ENCODE measurements around the gene IFRD2.

Gene IFRD2

DNA sequence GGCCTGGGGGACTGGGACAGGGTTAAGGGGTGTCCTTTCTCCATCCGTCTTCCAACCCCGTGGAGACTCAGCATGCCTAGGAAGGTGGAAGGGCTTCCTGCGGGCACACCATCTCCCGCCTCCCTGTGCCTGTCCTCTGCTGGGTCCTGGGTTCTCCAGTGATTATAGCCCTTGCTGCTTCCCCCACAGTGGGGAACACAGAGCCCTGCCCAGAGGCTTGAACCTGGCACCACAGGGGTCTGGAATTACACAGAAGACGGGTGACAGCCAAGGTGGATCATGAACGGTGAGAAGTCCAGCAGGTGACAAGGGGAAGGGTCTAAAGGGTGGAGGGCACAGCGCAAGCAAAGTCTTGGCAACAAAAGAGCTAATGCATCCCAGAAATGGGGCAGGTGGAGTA, 29.5 kb downstream of the IFRD2 start:
- TF ChIP-seq, protein P1, sequence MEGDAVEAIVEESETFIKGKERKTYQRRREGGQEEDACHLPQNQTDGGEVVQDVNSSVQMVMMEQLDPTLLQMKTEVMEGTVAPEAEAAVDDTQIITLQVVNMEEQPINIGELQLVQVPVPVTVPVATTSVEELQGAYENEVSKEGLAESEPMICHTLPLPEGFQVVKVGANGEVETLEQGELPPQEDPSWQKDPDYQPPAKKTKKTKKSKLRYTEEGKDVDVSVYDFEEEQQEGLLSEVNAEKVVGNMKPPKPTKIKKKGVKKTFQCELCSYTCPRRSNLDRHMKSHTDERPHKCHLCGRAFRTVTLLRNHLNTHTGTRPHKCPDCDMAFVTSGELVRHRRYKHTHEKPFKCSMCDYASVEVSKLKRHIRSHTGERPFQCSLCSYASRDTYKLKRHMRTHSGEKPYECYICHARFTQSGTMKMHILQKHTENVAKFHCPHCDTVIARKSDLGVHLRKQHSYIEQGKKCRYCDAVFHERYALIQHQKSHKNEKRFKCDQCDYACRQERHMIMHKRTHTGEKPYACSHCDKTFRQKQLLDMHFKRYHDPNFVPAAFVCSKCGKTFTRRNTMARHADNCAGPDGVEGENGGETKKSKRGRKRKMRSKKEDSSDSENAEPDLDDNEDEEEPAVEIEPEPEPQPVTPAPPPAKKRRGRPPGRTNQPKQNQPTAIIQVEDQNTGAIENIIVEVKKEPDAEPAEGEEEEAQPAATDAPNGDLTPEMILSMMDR (IDR thresholded peaks at IDR 0.05): no peak
- no peak for TF ChIP-seq ZFX (IDR thresholded peaks at IDR 0.05; ENCODE audit: borderline replicate concordance)
- peak overlapping the region; percentile 27 for H3K27ac ChIP-seq

DNA sequence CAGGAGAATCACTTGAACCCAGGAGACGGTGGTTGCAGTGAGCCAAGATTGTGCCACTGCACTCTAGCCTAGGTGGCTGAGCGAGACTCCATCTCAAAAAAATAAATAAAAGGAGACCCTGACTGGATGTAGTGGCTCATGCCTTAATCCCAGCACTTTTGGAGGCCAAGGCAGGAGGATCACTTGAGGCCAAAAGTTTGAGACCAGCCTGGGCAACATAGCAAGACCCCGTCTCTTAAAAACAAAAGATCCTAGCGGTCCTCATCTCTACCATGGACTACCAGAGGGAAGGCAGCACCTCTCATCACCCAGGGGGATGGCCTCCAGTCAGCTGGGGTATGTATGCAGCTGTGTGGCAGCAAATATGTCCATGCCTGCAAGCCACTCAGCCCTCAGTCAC, 30.0 kb downstream of the IFRD2 start:
- peak overlapping the region; percentile 27; the same call in 1 of the 2 replicates for H3K27ac ChIP-seq

DNA sequence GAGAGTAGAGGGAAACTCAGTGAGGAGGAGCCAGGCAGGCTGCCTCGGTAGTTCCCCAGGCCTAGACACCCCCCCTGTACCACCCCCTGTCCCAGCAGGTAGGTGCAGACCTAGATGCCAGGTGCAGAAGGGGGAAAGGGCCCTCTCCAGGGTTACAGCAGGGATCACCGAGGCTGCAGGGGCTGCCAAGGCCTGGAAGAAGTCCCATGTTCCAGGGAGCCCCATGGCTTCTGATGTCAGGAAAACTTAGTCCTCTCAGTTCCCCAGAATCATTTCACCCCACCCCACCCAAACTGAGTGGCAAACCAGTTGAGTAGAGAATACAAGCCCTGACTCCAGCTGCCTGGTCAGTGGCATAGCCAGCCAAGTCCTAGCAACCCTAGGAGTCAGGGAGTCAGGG, 30.7 kb downstream of the IFRD2 start:
- TF ChIP-seq, protein P1 (IDR thresholded peaks at IDR 0.05): no peak
- no peak for TF ChIP-seq ZFX (IDR thresholded peaks at IDR 0.05; ENCODE audit: borderline replicate concordance)
- peak overlapping the region; percentile 84 for H3K27ac ChIP-seq

DNA sequence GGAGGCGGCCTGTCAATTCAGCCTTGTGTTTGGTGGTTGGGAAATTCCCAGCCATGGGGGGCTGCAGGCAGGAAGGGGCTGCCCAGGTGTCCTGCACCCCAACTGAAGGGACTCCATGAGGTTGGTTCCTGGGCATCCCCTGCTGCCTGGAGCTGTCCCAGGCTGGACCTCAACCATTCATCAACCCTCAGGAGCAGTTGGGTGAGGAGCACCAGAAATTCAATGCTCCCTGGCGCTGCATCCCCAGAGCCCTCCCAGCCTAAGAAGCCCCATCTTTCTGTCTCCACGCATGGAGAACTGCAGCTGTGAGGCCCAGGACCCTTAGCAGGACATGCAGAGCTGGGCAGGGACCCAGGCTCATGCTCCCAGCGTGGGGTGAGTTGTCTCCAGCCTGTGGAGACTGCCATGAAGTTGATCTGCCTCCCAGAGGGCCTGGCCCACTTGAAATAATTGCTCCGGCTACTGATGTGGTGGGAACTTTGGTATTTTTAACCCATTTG, 31.2 kb downstream of the IFRD2 start:
- peak overlapping the region; percentile 84 for H3K27ac ChIP-seq
- TF ChIP-seq, protein P1 (IDR thresholded peaks at IDR 0.05): no peak
- no peak for TF ChIP-seq ZFX (IDR thresholded peaks at IDR 0.05; ENCODE audit: borderline replicate concordance)

DNA sequence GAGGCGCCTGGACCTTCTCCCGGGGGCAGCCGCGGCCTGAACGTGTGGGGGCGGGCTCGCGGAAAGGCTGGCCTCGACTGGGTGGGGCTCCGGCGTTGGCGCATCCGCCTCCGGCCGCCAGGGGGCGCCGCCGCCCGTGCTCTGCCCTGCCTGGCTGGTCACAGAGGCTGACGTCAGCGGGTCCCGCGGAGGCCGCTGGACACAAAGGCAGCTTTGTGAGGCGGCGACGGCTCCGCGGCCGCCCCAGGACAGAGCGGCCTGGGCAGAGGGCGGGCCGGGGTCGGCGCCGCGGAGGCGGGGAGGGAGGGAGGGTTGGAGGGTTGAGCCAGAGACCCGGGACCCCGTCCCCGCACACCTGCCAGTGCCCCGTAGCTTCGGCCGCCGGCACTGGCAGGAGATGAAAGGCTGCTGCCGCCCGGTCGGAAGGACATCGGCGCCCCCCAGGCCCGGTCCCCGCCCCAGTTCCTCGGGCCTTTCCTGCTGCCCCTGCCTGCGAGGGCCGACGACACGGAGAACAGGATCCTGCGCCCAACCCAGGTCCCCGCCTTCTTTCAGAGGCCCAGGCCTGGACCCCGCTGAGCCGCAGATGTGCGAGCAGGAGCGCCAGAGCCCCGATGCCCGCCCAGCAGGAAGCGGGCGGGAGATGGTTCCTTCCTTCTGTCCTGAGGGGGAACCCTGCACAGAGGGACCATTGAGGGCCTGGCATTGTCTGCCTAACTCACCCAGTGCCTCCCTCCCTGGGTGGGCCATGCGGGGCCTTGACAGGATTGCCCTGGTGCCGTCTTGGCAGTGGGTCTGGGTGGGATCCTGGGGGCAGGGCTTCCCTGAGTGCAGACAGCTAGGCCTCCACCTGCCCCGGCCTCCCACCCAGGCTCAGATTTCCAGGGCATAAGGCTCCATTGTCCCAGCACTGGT, 31.9 kb downstream of the IFRD2 start:
- no peak for TF ChIP-seq ZFX (IDR thresholded peaks at IDR 0.05; ENCODE audit: borderline replicate concordance)
- TF ChIP-seq, protein P1 (IDR thresholded peaks at IDR 0.05): peak; percentile 98
- peak overlapping the region; percentile 84 for H3K27ac ChIP-seq

DNA sequence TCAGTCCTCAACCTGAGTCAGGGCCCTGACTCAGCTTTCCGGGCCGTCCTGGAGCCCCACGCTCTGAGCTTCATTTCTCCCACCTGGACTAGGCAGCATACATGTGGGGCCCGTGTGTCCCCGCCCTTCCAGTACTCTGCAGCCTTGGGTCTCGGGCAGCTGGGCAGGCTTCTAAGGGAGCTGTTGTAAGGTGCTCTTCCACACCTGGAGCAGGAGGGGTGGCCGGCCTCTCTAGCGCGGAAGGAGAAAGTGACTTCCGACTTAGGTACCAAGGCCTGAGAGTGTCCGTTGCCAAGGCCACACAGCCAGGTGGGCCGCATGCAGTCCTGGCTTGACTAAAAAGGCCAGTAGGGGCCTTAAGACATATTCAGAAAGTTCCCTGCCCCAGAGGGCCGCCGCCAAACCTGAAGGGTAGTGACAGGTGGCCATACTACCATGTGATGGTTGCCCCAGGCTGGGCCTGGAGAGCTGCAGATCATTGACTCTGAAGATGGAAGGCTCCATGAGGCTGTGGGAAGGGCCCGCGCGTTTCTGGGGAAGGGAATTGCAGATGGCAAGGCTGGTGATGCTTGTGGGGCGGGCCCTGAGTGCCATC, 32.7 kb downstream of the IFRD2 start:
- TF ChIP-seq, protein P1 (IDR thresholded peaks at IDR 0.05): no peak
- TF ChIP-seq ZFX (IDR thresholded peaks at IDR 0.05; ENCODE audit: borderline replicate concordance): no peak
- H3K27ac ChIP-seq: peak overlapping the region; percentile 84

DNA sequence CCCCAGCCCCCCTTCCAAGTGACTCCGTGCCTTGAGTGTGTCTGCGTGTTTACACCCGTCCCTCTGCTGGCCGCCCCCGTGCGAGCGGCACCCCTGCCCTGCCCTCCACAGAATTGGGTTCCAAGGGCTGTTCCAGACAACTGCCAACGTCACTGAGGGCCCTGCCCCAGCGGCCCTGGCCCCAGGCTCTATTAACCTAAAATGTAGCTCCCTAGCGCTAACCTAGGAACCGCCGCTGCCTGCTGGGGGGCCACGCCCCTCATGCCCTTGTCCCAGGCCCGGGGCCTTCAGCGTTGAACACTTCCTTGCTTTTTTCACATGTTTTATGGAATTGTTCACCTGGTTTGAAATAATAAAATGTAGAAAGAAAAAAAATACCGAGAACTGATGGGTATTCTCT, 33.2 kb downstream of the IFRD2 start:
- peak overlapping the region; percentile 84 for H3K27ac ChIP-seq
- TF ChIP-seq ZFX (IDR thresholded peaks at IDR 0.05; ENCODE audit: borderline replicate concordance): no peak

DNA sequence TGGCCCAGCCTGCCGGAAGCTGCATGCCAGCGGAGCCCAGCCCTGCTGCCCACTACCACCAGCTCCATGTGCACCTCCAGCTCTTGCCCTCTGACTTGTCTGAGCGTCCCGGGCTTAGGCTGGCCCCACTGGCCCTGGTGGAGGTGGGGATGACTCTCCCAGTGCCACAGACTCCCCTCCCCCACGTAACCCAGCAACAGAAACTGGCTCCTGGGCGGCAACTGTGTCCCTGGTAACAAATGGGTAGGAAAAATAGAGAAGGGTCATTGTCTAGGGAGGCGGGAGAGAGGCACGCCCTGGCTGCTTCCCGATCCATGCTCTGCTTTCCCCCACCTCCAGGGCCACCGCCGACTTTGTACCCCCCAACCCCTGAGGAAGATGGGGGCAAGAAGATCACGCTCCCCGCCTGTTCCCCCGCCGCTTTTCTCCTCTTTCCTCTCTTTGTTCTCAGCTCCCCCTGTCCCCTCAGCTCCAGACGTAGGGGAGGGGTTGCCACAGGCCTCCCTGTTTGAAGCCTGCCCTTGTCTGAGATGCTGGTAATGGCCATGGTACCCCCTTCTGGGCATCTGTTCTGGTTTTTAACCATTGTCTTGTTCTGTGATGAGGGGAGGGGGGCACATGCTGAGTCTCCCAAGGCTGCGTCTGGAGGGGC, 34.1 kb downstream of the IFRD2 start:
- H3K27ac ChIP-seq: 0 out of 2 replicates have a peak overlapping the region, but pooled peaks have one; percentile 84
- TF ChIP-seq, protein P1 (IDR thresholded peaks at IDR 0.05): no peak
- TF ChIP-seq ZFX (IDR thresholded peaks at IDR 0.05; ENCODE audit: borderline replicate concordance): no peak

Measured in 22Rv1 (cell line).